Suppressor macrophage treated with lipopolysaccharide for 4 hours (primary cell): Measurements from ENCODE around the gene C6orf15.
A peak's percentile ranks its signal among the peaks of the same experiment; 100 is the strongest.
"Not testable (repeated sequence)": the region's sequence is repeated elsewhere in the genome, so short reads cannot be mapped to it uniquely, and the experiment has no call there.

Experiments used
- DNase-seq: peaks from one replicate; pipeline ENCODE4 v3.0.0-alpha.2; 2020

C6orf15 gene

DNA sequence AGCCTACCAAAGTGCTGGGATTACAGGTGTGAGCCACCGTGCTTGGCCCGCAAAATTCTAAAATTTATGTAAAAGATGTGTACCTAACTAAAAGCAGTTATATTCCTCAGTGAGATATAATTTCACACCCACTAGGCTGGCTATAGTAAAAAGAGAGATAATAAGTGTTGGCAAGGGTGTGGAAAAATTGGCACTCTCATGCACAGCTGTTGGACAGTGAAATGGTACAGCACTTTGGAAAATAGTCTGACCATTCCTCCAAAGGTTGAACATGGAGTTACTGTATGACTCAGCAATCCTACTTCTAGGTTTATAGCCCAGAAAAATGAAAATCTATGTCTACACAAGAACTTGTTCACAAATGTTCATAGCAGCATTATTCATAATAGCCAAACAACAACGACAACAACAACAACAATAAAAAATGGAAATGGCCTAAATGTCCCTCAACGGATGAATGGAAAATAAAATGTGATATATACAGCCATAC lies 13.9 kb downstream of the C6orf15 start:
- no peak for DNase-seq

- no peak for DNase-seq
These were observed 15.7 kb downstream of the C6orf15 start for GRCh38 chr6:31096656-31097055.

GRCh38 chr6:31096215-31096614 lies 16.2 kb downstream of the C6orf15 start:
- no peak for DNase-seq

DNA sequence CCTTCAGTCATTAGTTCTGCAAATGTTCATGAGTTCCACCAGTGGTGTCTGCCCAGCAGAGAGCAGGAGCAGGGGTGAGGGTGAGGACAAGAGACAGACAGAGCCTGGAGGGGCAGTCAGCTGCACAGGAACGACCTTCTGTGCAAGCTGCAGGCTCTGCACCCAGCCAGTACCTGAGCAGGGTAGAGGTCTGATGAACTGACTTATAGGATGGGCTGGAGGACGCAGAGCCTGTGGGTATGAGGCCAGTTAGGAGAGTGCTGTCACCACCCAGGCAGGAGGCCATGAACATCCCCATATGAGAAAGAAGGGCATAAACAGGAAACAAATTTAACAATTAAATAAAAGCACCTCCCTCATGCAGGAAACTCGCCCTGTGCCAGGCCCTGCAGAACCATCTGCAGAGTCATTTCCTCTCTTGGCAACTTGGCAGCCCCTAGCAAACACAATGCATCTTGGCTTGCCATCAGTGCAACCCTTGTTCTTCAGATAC lies 17.9 kb downstream of the C6orf15 start:
- no peak for DNase-seq

- DNase-seq, result no peak
These were observed 19.4 kb downstream of the C6orf15 start for GRCh38 chr6:31092769-31093505.

- no peak for DNase-seq
These were observed 20.1 kb downstream of the C6orf15 start for GRCh38 chr6:31092238-31092637.

- DNase-seq, result no peak
These were observed 20.7 kb downstream of the C6orf15 start for GRCh38 chr6:31091680-31092079.

- no peak for DNase-seq
These were observed 21.4 kb downstream of the C6orf15 start for GRCh38 chr6:31090973-31091364.

- DNase-seq, result no peak
These were observed 22.0 kb downstream of the C6orf15 start for GRCh38 chr6:31090275-31090972.

DNA sequence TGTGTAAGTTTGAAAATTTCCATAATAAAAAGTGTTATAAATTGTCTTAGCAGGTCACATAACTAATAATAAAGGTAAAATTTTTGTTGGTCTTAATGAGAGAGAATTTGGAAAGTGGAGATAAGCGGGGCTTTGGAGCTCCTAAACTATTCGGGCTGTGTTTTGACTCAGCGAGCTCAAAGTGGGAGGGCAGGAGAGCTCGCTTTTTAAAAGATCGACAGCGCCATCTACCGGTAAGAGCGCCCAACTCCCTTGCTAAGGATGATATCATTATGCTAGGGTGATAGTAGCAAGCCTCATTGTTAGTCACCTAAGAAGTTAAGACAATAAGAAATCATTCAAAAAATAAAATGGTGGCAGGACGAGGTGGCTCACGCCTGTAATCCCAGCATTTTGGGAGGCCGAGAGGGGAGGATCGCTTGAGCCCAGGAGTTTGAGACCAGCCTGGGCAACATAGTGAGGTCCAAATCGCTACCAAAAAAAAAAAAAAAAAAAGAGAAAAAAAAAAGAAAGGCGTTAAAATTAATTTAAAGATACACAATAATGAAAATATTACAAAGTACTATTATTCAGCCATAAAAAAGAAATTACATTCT lies 24.8 kb downstream of the C6orf15 start:
- peak; percentile 95 for DNase-seq

- DNase-seq, result peak; percentile 20
These were observed 25.5 kb downstream of the C6orf15 start for GRCh38 chr6:31086788-31087440.

DNA sequence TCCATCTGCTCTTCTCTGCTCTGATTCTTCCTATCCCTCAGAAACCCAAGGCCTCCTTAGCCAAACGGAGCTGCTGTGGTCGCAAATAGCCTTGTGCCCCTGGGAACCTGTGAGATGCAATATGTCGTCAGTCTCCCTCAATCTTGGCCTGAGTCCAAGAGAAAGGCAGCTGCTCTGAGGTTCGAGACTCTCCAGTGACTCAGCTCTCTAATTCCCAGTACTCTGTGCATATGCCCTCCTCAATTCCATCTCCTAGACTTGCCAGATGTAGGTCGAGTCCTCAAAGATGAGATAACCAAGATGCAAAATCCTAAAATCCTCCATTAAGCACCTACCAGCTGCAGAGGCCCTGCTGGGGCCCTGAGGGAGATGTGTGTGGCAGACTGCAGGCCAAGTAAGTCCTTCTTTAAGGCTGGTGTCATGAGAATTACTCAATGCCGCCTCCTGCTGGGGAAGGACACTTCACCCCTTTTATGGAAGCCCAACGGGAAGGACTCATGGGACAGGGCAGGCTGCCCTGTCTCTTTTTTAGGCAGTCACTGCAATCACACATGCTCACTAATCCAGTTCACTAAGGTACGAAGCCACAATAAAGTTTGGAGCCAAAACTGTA lies 28.5 kb downstream of the C6orf15 start:
- DNase-seq, result peak; percentile 26

DNA sequence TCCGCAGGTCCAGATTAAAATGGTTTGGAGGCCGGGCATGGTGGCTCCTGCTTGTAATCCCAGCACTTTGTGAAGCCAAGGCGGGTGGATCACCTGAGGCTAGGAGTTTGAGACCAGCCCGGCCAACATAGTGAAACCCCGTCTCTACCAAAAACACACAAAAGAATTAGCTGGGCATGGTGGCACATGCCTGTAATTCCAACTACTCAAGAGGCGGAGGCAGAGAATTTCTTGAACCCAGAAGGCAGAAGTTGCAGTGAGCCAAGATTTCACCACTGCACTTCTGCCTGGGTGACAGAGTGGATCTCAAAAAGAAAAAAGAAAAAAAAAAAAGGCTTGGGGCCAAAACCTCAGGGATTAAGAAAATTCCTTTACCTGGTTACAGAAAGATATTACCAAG lies 30.5 kb downstream of the C6orf15 start:
- DNase-seq, result no peak

GRCh38 chr6:31079656-31080261 lies 32.6 kb downstream of the C6orf15 start:
- peak; percentile 75 for DNase-seq

GRCh38 chr6:31076611-31077010 lies 35.8 kb downstream of the C6orf15 start:
- no peak for DNase-seq

- no peak for DNase-seq
These were observed 36.8 kb downstream of the C6orf15 start for GRCh38 chr6:31075528-31075927.

DNA sequence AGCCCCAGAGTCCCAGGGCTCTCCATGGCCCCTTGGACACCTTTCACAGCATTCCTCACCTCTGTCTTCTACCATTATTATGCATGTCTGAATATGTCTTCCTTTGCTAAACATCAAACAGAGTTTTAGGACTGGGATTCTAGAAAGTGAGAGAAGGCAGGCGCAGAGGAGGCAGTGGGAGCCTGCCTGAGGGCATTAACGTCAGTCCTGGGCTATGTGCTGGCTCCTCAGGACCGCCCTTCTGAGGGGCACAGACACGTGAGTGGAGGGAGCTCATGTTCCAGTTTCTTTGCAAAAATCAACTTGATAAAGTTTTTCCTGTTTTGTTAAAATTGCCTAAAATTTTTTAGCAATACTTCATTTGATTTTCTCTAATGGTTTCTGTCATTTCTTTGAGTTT lies 38.0 kb downstream of the C6orf15 start:
- no peak for DNase-seq

GRCh38 chr6:31070711-31071197 lies 41.6 kb downstream of the C6orf15 start:
- DNase-seq, result peak; percentile 19

GRCh38 chr6:31068669-31069340 lies 43.6 kb downstream of the C6orf15 start:
- DNase-seq, result peak; percentile 83

DNA sequence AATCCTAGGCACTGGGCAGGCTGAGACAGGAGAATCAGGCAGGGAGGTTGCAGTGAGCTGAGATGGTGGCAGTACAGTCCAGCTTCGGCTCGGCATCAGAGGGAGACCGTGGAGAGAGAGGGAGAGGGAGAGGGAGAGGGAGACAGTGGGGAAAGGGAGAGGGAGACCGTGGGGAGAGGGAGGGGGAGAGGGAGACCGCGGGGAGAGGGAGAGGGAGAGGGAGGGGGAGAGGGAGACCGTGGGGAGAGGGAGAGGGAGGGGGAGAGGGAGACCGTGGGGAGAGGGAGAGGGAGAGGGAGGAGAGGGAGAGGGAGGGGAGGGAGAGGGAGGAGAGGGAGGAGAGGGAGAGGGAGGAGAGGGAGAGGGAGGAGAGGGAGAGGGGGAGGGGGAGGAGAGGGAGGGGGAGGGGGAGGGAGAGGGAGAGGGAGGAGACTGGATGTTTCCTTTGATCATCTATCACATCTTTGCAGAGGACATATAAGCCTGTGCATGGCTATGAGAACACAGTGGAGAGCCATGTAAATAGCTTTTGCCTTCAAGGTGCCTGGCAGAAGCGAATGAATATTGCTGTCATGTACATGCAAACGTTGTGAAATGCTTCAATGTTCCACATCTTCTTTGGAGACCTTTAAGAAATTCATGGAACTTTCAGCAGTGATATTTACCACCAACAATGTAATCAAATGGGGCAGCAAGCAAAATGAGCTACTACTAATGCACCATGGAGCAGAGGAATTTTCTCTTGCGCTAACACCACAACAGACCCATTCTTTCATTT lies 44.3 kb downstream of the C6orf15 start:
- not testable (repeated sequence) for DNase-seq

DNA sequence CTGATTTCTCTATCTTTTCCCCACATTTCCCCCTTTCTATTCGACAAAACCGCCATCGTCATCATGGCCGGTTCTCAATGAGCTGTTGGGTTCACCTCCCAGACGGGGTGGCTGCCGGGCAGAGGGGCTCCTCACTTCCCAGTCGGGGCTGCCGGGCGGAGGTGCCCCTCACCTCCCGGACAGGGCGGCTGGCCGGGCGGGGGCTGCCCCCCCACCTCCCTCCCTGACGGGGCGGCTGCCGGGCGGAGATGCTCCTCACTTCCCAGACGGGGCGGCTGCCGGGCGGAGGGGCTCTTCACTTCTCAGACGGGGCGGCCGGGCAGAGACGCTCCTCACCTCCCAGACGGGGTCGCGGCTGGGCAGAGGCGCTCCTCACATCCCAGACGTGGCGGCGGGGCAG lies 45.3 kb downstream of the C6orf15 start:
- not testable (repeated sequence) for DNase-seq
